ENCODE results near the gene GSTK1. TPM values are rescaled to one million over a fixed set of nuclear protein-coding genes. Genes with fewer than 3 reads are reported as not detected.
A peak's percentile ranks its signal among the peaks of the same experiment; 100 is the strongest.

Gene GSTK1
- total and polyA plus RNA-seq, 4 donors = 75.6 to 172 (median 111) TPM

DNA sequence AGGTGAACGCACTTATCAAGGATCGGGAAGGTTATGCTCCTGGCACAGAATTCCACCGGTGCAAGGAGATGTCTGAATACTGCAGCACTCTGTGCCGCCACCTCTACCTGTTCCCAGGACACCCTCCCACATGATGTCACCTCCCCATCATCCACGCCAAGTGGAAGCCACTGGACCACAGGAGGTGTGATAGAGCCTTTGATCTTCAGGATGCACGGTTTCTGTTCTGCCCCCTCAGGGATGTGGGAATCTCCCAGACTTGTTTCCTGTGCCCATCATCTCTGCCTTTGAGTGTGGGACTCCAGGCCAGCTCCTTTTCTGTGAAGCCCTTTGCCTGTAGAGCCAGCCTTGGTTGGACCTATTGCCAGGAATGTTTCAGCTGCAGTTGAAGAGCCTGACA lies 41.7 kb downstream of the GSTK1 start:
- 87 to 88% methylated on average over 6 of the region's 6 CpGs for WGBS, 2 donors
- Histone ChIP-seq H3K4me3 (ENCODE audit: low read length in 2 of 2) (no peak overlapping the region), H3K36me3 (ENCODE audit: control insufficient read depth in 1 of 2, insufficient read depth in 2 of 2, low read length in 1 of 2) (peaks cover 13 to 21% of the 10 kb centered on the region in 2 donors), H3K9me3 (ENCODE audit: control insufficient read depth, low read length) (no peaks in the 10 kb centered on the region), H3K27me3 (ENCODE audit: control insufficient read depth in 1 of 2, insufficient read depth in 2 of 2, low read length in 1 of 2) (no peaks in the 10 kb centered on the region), H3K27ac (ENCODE audit: low read depth in 1 of 2, low read length in 2 of 2) (no peak overlapping the region), H3K4me1 (ENCODE audit: control insufficient read depth in 1 of 2, insufficient read depth in 2 of 2, low read length in 2 of 2) (no peaks in the 10 kb centered on the region)
- intact Hi-C loops (cut with DNase I) = loop anchor here (2.0 to 5.0 kb wide), 2 partner anchors 63 to 64 kb away; no protein-coding TSS in a partner anchor
- no peak for ATAC-seq (ENCODE audit: low FRiP score)
- no peak for DNase-seq

DNA sequence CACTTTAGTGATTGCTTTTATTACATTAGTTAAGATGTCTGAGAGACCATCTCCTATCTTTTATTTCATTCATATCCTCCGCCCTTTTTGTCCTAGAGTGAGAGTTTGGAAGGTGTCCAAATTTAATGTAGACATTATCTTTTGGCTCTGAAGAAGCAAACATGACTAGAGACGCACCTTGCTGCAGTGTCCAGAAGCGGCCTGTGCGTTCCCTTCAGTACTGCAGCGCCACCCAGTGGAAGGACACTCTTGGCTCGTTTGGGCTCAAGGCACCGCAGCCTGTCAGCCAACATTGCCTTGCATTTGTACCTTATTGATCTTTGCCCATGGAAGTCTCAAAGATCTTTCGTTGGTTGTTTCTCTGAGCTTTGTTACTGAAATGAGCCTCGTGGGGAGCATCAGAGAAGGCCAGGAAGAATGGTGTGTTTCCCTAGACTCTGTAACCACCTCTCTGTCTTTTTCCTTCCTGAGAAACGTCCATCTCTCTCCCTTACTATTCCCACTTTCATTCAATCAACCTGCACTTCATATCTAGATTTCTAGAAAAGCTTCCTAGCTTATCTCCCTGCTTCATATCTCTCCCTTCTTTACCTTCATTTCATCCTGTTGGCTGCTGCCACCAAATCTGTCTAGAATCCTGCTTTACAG lies 42.3 kb downstream of the GSTK1 start:
- intact Hi-C loops (cut with DNase I) = loop anchor here in 1 of 2 donors (2.0 kb wide), 1 partner anchor 65 kb away; no protein-coding TSS in a partner anchor
- Histone ChIP-seq H3K27ac (ENCODE audit: low read depth in 1 of 2, low read length in 2 of 2) (no peak overlapping the region), H3K4me3 (ENCODE audit: low read length in 2 of 2) (no peak overlapping the region), H3K4me1 (ENCODE audit: control insufficient read depth in 1 of 2, insufficient read depth in 2 of 2, low read length in 2 of 2) (no peaks in the 10 kb centered on the region), H3K27me3 (ENCODE audit: control insufficient read depth in 1 of 2, insufficient read depth in 2 of 2, low read length in 1 of 2) (no peaks in the 10 kb centered on the region), H3K36me3 (ENCODE audit: control insufficient read depth in 1 of 2, insufficient read depth in 2 of 2, low read length in 1 of 2) (peaks cover 13 to 18% of the 10 kb centered on the region in 2 donors), H3K9me3 (ENCODE audit: control insufficient read depth, low read length) (no peaks in the 10 kb centered on the region)
- peak; percentile 62 for ATAC-seq (ENCODE audit: low FRiP score)
- peak; percentile 71 to 88 for DNase-seq
- WGBS, 2 donors = 57 to 60% methylated on average over 10 of the region's 10 CpGs

DNA sequence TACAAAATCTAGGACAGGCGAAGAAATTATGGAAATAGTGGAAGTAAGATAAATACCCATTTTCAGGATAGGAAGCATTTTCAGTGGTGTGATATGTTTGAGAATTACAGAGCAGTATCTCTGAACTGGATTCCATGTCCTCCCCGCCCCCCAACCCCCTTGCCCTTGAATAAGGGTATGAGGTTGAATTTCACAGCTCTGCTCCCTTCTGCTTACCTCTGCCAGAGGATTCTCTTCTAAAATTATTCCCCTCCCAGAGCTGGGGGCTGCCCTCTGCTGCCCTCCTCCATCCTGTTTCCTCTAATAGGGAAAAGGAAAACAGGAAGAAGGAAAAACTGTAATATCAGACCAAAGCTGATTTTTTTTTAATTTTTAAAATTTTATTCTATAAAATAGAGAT lies 45.4 kb downstream of the GSTK1 start:
- intact Hi-C loops (cut with DNase I) = no loop called here
- DNase-seq (no peak), ATAC-seq (ENCODE audit: low FRiP score) (no peak)
- H3K9me3 ChIP-seq (ENCODE audit: control insufficient read depth, low read length) = no peaks in the 10 kb centered on the region
- peaks cover 6 to 13% of the 10 kb centered on the region in 2 donors for H3K36me3 ChIP-seq (ENCODE audit: control insufficient read depth in 1 of 2, insufficient read depth in 2 of 2, low read length in 1 of 2)
- no peaks in the 10 kb centered on the region for H3K4me1 ChIP-seq (ENCODE audit: control insufficient read depth in 1 of 2, insufficient read depth in 2 of 2, low read length in 2 of 2)
- 94 to 100% methylated on average over 2 of the region's 2 CpGs for WGBS, 2 donors
- no peaks in the 10 kb centered on the region for H3K27me3 ChIP-seq (ENCODE audit: control insufficient read depth in 1 of 2, insufficient read depth in 2 of 2, low read length in 1 of 2)
- no peak overlapping the region for H3K27ac ChIP-seq (ENCODE audit: low read depth in 1 of 2, low read length in 2 of 2)
- no peak overlapping the region for H3K4me3 ChIP-seq (ENCODE audit: low read length in 2 of 2)

DNA sequence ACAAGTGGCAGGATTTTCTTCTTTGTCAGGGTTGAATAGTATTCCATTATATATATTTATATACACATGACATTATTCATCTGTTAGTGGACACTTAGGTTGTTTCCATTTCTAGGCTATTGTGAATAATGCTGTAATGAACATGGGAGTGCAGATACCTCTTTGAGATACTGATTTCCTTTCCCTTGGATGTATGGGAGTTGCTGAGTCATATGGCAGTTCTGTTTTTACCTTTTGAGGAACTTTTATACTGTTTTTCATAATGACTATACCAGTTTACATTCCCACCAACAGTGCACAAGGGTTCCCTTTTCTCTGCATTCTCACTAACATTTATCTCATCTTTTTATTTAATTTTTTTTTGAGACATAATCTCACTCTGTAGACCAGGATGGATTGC lies 50.9 kb downstream of the GSTK1 start:
- no peak overlapping the region for H3K4me3 ChIP-seq (ENCODE audit: low read length in 2 of 2)
- H3K27me3 ChIP-seq (ENCODE audit: control insufficient read depth in 1 of 2, insufficient read depth in 2 of 2, low read length in 1 of 2) = no peaks in the 10 kb centered on the region
- H3K4me1 ChIP-seq (ENCODE audit: control insufficient read depth in 1 of 2, insufficient read depth in 2 of 2, low read length in 2 of 2) = no peaks in the 10 kb centered on the region
- intact Hi-C loops (cut with DNase I) = no loop called here
- ATAC-seq (ENCODE audit: low FRiP score) (no peak), DNase-seq (no peak)
- H3K27ac ChIP-seq (ENCODE audit: low read depth in 1 of 2, low read length in 2 of 2) = no peak overlapping the region
- no peaks in the 10 kb centered on the region for H3K36me3 ChIP-seq (ENCODE audit: control insufficient read depth in 1 of 2, insufficient read depth in 2 of 2, low read length in 1 of 2)
- H3K9me3 ChIP-seq (ENCODE audit: control insufficient read depth, low read length) = no peaks in the 10 kb centered on the region

DNA sequence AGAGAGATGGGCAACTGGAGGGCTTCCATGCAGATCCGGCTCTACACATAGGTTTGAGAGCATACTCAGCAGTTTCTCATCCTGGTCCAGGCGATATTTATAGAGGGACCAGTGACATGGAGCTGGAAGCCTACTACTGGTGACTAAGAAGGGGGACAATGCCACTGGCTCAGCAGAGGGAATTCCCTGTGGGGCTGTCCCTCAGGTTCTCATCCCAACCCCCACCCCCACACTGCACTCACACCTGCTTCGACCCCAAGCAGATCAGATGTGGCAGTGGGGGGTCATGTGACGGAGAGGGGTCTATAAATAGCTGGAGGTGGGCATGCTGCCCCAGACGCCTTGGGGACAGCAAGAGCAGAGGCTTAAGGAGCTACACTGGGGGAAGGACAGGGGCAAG lies 52.5 kb downstream of the GSTK1 start, which contains the start of gene CLCN1:
TSS of gene CLCN1 (plus strand) at position 336 of the 400 bp plus-strand sequence. CDS start 102 bp downstream, outside the sequence.
- ATAC-seq (ENCODE audit: low FRiP score) (no peak), DNase-seq (no peak)
- H3K4me1 ChIP-seq (ENCODE audit: control insufficient read depth in 1 of 2, insufficient read depth in 2 of 2, low read length in 2 of 2) = no peaks in the 10 kb centered on the region
- no peak within 1 kb of the TSS for H3K4me3 ChIP-seq (ENCODE audit: low read length in 2 of 2)
- WGBS, 2 donors = 59 to 72% methylated on average over 5 of the region's 5 CpGs
- intact Hi-C loops (cut with DNase I) = no loop called here
- no peaks in the 10 kb centered on the region for H3K27me3 ChIP-seq (ENCODE audit: control insufficient read depth in 1 of 2, insufficient read depth in 2 of 2, low read length in 1 of 2)
- no peaks in the 10 kb centered on the region for H3K36me3 ChIP-seq (ENCODE audit: control insufficient read depth in 1 of 2, insufficient read depth in 2 of 2, low read length in 1 of 2)
- H3K27ac ChIP-seq (ENCODE audit: low read depth in 1 of 2, low read length in 2 of 2) = no peak within 1 kb of the TSS
- no peaks in the 10 kb centered on the region for H3K9me3 ChIP-seq (ENCODE audit: control insufficient read depth, low read length)

DNA sequence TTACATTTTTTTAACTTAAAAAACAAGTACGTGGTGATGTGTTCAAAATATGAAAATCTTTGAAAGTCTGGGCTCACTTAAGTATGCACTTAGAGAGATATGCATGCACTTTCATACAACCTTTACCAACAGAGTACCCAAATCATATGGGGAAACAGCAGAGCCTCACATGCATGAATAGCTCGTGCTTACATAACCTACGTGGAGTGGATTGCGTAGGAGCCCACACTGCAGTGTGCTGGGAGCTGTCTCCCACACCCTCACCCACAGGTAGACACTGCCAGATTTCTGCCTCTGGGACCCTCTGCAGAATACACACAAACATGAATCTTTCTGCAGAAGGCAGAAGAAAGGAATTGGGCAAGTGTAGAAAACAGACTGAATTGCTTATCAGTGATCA lies 53.3 kb downstream of the GSTK1 start:
- Histone ChIP-seq H3K9me3 (ENCODE audit: control insufficient read depth, low read length) (no peaks in the 10 kb centered on the region), H3K4me1 (ENCODE audit: control insufficient read depth in 1 of 2, insufficient read depth in 2 of 2, low read length in 2 of 2) (no peaks in the 10 kb centered on the region), H3K4me3 (ENCODE audit: low read length in 2 of 2) (no peak overlapping the region), H3K36me3 (ENCODE audit: control insufficient read depth in 1 of 2, insufficient read depth in 2 of 2, low read length in 1 of 2) (no peaks in the 10 kb centered on the region), H3K27me3 (ENCODE audit: control insufficient read depth in 1 of 2, insufficient read depth in 2 of 2, low read length in 1 of 2) (no peaks in the 10 kb centered on the region), H3K27ac (ENCODE audit: low read depth in 1 of 2, low read length in 2 of 2) (no peak overlapping the region)
- DNase-seq (no peak), ATAC-seq (ENCODE audit: low FRiP score) (no peak)
- intact Hi-C loops (cut with DNase I) = no loop called here
- WGBS, 2 donors = 84 to 92% methylated on average over 4 of the region's 4 CpGs

DNA sequence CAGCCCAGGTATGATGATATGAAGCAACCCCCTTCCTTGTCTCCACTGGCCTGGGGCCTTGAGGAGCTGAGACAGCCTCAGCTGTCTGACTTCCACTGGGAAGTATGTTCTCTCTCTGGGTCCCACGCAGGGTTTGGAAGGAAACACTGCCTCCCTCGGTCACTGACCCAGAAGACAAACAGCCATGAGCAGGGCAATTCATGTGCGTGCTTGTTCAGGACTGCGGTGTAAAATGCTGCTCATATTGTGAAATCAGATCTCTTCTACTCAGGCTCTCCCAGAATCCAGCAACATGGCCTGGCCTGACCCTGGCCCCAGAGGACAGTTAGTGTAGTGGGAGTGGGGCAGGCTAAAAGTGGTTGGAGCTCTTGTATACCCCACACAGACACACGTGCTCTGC lies 55.4 kb downstream of the GSTK1 start:
- no peaks in the 10 kb centered on the region for H3K9me3 ChIP-seq (ENCODE audit: control insufficient read depth, low read length)
- no peak overlapping the region for H3K27ac ChIP-seq (ENCODE audit: low read depth in 1 of 2, low read length in 2 of 2)
- DNase-seq (no peak), ATAC-seq (ENCODE audit: low FRiP score) (peak; percentile 19)
- no peaks in the 10 kb centered on the region for H3K4me1 ChIP-seq (ENCODE audit: control insufficient read depth in 1 of 2, insufficient read depth in 2 of 2, low read length in 2 of 2)
- 60% methylated on average over 5 of the region's 5 CpGs for WGBS, 2 donors
- H3K4me3 ChIP-seq (ENCODE audit: low read length in 2 of 2) = no peak overlapping the region
- no peaks in the 10 kb centered on the region for H3K36me3 ChIP-seq (ENCODE audit: control insufficient read depth in 1 of 2, insufficient read depth in 2 of 2, low read length in 1 of 2)
- intact Hi-C loops (cut with DNase I) = no loop called here
- no peaks in the 10 kb centered on the region for H3K27me3 ChIP-seq (ENCODE audit: control insufficient read depth in 1 of 2, insufficient read depth in 2 of 2, low read length in 1 of 2)

Other genes starting within 250 kb of the GSTK1 start
- under 1 TPM in 1 of 2 donors, not detected in 1; 0.48 TPM for gene OR9A2, start 236.3 kb upstream of the GSTK1 start, total RNA-seq
- not detected for gene OR9A2, start 236.3 kb upstream of the GSTK1 start, polyA plus RNA-seq
- gene OR6V1, start 211.1 kb upstream of the GSTK1 start, total RNA-seq = not detected
- gene OR6V1, start 211.1 kb upstream of the GSTK1 start, polyA plus RNA-seq = not detected
- not detected for gene PIP, start 131.4 kb upstream of the GSTK1 start, total RNA-seq
- not detected for gene PIP, start 131.4 kb upstream of the GSTK1 start, polyA plus RNA-seq
- gene TAS2R39, start 80.0 kb upstream of the GSTK1 start, total RNA-seq = not detected
- not detected for gene TAS2R39, start 80.0 kb upstream of the GSTK1 start, polyA plus RNA-seq
- gene TAS2R40, start 41.4 kb upstream of the GSTK1 start, total RNA-seq = not detected
- gene TAS2R40, start 41.4 kb upstream of the GSTK1 start, polyA plus RNA-seq = not detected
- 1 to 10 TPM in 1 of 2 donors, under 1 TPM in 1; 0.32 to 1.2 TPM for gene TMEM139, start 21.5 kb downstream of the GSTK1 start, total RNA-seq
- gene TMEM139, start 21.5 kb downstream of the GSTK1 start, polyA plus RNA-seq = 10 to 100 TPM in 1 of 2 donors, under 1 TPM in 1; 0.10 to 17.3 TPM
- 10 to 100 TPM; 21.7 to 23.9 TPM for gene CASP2, start 24.9 kb downstream of the GSTK1 start, total RNA-seq
- 1 to 10 TPM; 2.6 to 5.9 TPM for gene CASP2, start 24.9 kb downstream of the GSTK1 start, polyA plus RNA-seq
- gene CLCN1, start 52.7 kb downstream of the GSTK1 start, total RNA-seq = not detected
- gene CLCN1, start 52.7 kb downstream of the GSTK1 start, polyA plus RNA-seq = not detected
- 1 to 10 TPM; 2.8 to 3.8 TPM for gene FAM131B, start 99.3 kb downstream of the GSTK1 start, total RNA-seq
- 1 to 10 TPM in 1 of 2 donors, under 1 TPM in 1; 0.41 to 1.0 TPM for gene FAM131B, start 99.3 kb downstream of the GSTK1 start, polyA plus RNA-seq
- gene ZYX, start 117.9 kb downstream of the GSTK1 start, total RNA-seq = 100 to 1,000 TPM; 307 to 499 TPM
- gene ZYX, start 117.9 kb downstream of the GSTK1 start, polyA plus RNA-seq = 100 to 1,000 TPM; 131 to 305 TPM
- under 1 TPM; 0.21 to 0.45 TPM for gene EPHA1, start 145.4 kb downstream of the GSTK1 start, total RNA-seq
- 1 to 10 TPM in 1 of 2 donors, under 1 TPM in 1; 0.20 to 1.9 TPM for gene EPHA1, start 145.4 kb downstream of the GSTK1 start, polyA plus RNA-seq
- gene TAS2R60, start 180.0 kb downstream of the GSTK1 start, total RNA-seq = 1 to 10 TPM; 1.2 to 2.7 TPM
- not detected for gene TAS2R60, start 180.0 kb downstream of the GSTK1 start, polyA plus RNA-seq
- gene TAS2R41, start 214.4 kb downstream of the GSTK1 start, total RNA-seq = 1 to 10 TPM in 1 of 2 donors, under 1 TPM in 1; 0.69 to 1.0 TPM
- not detected for gene TAS2R41, start 214.4 kb downstream of the GSTK1 start, polyA plus RNA-seq